GM18951 (cell line): ENCODE measurements around the gene CBLB.

Experiments
- POLR2A ChIP-seq: IDR thresholded peaks from 4 replicates; pipeline ENCODE4 v1.6.1; 2011; ENCODE audit warnings: mild to moderate bottlenecking; ENCODE audit not compliant: insufficient read length, insufficient read depth; ENCODE audit errors: extremely low read depth
- in situ Hi-C: fragments of 300-500 bp; cut with MboI; formaldehyde crosslinking; loops from one replicate; pipeline ENCODE4 v1.12.0; 2022; ENCODE audit warnings: low sequenced_read_pairs, mixed read lengths, inconsistent platforms; ENCODE audit not compliant: unreplicated experiment

The CBLB gene

GRCh38 chr3:105798381-105798934 is 70.4 kb downstream of the CBLB start:
- no peak for TF ChIP-seq POLR2A
- in situ Hi-C loops = no loop called here

GRCh38 chr3:105793040-105793439 is 75.8 kb downstream of the CBLB start:
- no peak for TF ChIP-seq POLR2A
- in situ Hi-C loops = no loop called here

- in situ Hi-C loops = no loop called here
Measured at GRCh38 chr3:105791919-105792786, 76.7 kb downstream of the CBLB start.

GRCh38 chr3:105791131-105791530 is 77.7 kb downstream of the CBLB start:
- TF ChIP-seq POLR2A = no peak
- in situ Hi-C loops = no loop called here

More at GRCh38 chr3:105791919-105792786, 76.7 kb downstream of the CBLB start:
- TF ChIP-seq POLR2A = no peak

- no peak for TF ChIP-seq POLR2A
- in situ Hi-C loops = no loop called here
Measured at GRCh38 chr3:105790534-105790933, 78.3 kb downstream of the CBLB start.

GRCh38 chr3:105788593-105788992 is 80.2 kb downstream of the CBLB start:
- in situ Hi-C loops = no loop called here
- no peak for TF ChIP-seq POLR2A

DNA sequence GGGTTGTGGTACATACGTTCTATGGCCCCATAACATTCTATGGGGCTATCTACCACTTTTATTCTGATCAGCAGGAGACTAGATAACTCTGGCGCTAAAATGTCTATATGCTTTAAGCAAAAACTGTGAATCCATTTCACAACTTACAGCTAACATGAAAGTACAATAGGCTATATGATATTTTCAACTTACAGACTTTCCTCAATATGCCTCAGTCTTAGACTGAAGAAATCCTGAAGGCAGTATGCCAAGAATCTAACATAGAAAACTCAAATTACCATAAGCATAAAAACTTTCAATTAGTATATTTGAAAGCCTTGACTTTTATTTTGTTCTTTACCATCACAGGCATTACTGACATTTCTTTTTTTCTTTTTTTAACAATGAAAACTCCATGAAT is 81.4 kb downstream of the CBLB start:
- no peak for TF ChIP-seq POLR2A
- in situ Hi-C loops = no loop called here

DNA sequence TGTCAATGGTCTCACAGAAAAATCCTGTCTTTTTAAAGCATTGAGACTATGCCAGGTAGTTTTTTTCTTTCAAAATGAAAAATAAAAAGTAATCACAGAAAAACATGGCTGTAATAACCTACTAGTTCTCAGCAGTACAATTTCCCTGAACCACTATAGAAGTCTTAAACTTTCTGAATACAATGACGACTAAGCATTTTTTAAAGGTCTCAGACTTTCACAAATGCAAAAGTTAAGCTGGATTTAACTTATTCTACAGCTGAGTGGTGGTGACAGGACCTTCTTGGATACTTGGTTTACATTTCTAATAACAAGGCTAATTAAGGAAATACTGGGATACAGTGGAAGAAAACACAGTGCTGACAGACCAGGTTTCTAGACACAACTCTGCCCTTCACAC is 81.8 kb downstream of the CBLB start:
- in situ Hi-C loops = no loop called here
- TF ChIP-seq POLR2A = no peak

GRCh38 chr3:105786241-105786640 is 82.6 kb downstream of the CBLB start:
- in situ Hi-C loops = no loop called here
- TF ChIP-seq POLR2A = no peak

GRCh38 chr3:105785803-105786202 is 83.0 kb downstream of the CBLB start:
- in situ Hi-C loops = no loop called here
- no peak for TF ChIP-seq POLR2A

- no peak for TF ChIP-seq POLR2A
- in situ Hi-C loops = no loop called here
Measured at GRCh38 chr3:105783631-105784030, 85.2 kb downstream of the CBLB start.

- in situ Hi-C loops = no loop called here
- no peak for TF ChIP-seq POLR2A
Measured at GRCh38 chr3:105781871-105782270, 86.9 kb downstream of the CBLB start.

- in situ Hi-C loops = no loop called here
- TF ChIP-seq POLR2A = no peak
Measured at GRCh38 chr3:105780107-105780506, 88.7 kb downstream of the CBLB start.

GRCh38 chr3:105775368-105775767 is 93.4 kb downstream of the CBLB start:
- no peak for TF ChIP-seq POLR2A
- in situ Hi-C loops = no loop called here

DNA sequence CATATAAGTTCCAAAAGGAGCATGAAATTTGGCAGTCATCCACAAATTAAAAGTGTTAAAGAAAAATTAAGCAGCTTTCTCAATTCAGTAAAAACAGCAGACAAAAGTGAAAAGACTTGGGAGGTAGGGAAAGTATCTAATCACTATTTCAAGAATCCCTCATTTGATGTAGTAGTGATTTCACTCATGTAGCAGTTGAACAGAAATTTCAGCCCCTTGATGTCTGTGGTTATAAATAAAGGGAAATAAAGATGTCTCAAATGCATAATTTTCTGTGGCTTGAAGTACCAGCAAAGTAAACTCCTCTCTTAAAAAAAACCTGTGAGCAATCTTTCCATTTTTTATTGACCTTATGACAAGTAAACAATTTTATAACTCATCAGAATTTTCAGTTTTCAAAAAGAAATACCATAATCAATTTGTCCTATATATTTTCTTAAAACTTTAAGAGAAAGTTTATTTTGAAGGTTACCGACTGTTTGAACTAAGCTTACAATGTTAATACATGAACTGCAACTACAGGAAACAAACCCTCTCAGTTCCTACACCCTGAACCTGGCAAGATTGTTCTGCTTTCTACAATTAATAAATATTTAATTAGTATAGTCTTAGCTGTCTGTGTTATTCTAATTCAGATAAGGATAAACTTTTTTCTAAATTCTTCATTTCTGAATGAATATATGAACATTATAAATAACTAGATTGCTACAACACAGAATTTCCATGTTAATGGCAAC is 94.2 kb downstream of the CBLB start:
- in situ Hi-C loops = no loop called here
- TF ChIP-seq POLR2A = no peak
